ENCODE data around the gene CEMP1. TPM values are rescaled to one million over a fixed set of nuclear protein-coding genes. Genes with fewer than 3 reads are reported as not detected.

Gene CEMP1
- total RNA-seq, 1 experiment from 2014 or later, result not detected

DNA sequence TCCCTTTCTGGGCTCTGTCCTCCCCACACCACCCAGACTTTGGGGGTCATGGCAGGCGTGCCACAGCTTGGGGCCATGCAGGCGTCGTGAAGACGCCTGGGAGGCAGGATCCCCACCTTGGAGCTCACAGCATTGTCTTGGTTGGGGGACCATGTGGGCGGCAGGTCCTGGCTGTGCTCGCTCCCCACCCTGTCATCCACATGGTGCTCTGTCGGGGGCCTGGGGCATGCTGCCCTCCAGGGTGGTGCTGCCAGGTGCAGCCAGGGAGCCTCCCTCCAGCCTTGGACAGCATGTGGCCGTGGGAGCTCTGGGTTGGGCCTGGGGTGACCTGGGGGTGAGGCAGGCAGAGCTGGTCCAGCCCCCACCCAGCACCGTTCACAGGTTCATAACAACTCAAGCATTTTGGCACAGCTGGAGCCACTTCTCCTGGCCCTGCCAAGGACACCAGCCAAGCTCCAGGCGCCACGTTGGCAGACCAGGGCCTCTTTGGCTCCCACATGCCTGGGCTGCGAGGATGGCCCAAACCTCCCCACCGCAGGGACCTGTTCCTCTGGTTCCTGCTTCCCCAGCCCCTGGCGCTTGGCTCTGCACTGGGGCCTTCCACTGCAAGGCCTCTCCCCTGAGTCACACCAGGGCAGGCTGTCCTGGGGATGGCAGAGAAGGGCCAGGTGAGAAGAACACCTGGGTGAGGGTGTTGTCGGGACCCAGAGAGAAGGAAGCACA lies 32.5 kb downstream of the CEMP1 start:
- Histone ChIP-seq H3K9me3 (no peaks in the 10 kb centered on the region), H3K36me3 (peaks cover 13% of the 10 kb centered on the region), H3K4me3 (no peak overlapping the region), H3K27me3 (no peaks in the 10 kb centered on the region)
- DNase-seq, result no peak

- no peaks in the 10 kb centered on the region for H3K9me3 ChIP-seq
- H3K4me3 ChIP-seq, result no peak overlapping the region
- H3K36me3 ChIP-seq, result peaks cover 13% of the 10 kb centered on the region
- no peak for DNase-seq
- no peaks in the 10 kb centered on the region for H3K27me3 ChIP-seq
Observed at GRCh38 chr16:2497695-2498484, 33.3 kb downstream of the CEMP1 start.

DNA sequence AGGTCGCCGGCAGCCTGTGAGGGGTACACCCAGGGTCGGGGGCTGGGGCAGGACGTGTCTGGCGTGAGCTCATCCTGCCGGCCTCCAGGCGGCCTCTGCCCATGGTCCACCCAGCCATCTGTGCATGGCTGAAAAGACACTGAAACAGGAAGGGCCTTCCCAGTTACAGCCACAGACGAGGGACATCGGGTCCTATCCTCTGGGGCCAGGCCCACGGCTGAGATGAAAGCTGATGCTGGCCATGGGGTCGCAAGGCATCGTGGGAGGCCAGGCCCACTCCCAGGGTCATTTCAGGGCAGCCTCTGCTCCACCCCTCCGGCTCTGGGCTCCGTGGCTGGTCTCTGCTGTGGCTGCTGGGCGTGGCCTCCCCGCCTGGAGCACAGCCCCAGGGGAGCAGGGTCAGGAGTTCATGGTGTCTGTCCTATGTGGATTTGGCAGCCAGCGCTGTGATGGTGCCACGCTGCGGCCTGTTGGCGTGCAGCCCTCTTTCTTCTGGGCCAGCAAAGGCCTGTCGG lies 34.0 kb downstream of the CEMP1 start:
- DNase-seq, result no peak

GRCh38 chr16:2496223-2497115 lies 34.7 kb downstream of the CEMP1 start:
- Histone ChIP-seq H3K36me3 (peaks cover 8% of the 10 kb centered on the region), H3K4me3 (no peak overlapping the region), H3K27me3 (no peaks in the 10 kb centered on the region), H3K9me3 (no peaks in the 10 kb centered on the region)
- no peak for DNase-seq

More for the DNA sequence above, 34.0 kb downstream of the CEMP1 start:
- H3K27me3 ChIP-seq, result no peaks in the 10 kb centered on the region
- peaks cover 13% of the 10 kb centered on the region for H3K36me3 ChIP-seq
- no peak overlapping the region for H3K4me3 ChIP-seq
- no peaks in the 10 kb centered on the region for H3K9me3 ChIP-seq

DNA sequence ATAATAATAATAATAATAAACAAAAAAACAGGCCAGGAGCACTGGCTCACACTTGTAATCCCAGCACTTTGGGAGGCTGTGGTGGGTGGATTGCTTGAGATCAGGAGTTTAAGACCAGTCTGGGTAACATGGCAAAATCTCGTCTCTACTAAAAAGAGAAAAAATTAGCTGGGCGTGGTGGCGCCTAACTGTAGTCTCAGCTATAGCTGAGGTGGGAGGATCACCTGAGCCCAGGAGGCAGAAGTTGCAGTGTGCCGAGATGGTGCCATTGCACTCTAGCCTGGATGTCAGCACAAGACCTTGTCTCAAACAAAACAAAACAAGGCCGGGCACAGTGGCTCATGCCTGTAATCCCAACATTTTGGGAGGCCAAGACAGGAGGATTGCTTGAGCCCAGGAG lies 36.2 kb downstream of the CEMP1 start:
- Histone ChIP-seq H3K4me3 (no peak overlapping the region), H3K27me3 (no peaks in the 10 kb centered on the region), H3K9me3 (no peaks in the 10 kb centered on the region), H3K36me3 (peaks cover 8% of the 10 kb centered on the region)
- DNase-seq, result no peak

DNA sequence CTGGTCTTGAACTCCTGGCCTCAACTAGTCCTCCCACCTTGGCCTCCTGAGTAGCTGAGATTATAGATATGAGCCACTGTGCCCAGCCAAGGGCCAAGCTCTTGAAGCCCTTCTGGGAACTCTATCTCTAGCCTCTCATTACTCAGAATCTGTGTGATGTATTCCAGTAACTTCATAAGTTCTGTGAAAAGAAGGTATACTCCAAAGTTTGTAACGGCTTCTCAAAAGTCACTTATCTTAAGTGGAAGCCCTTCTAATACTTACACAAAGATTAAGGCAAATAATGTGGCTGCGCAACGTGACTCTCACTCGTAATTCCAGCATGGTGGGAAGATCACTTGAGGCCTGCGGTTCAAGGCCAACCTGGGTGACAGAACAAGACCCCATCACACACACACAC lies 36.6 kb downstream of the CEMP1 start:
- no peak for DNase-seq
- no peak overlapping the region for H3K4me3 ChIP-seq
- H3K9me3 ChIP-seq, result no peaks in the 10 kb centered on the region
- no peaks in the 10 kb centered on the region for H3K27me3 ChIP-seq
- peaks cover 8% of the 10 kb centered on the region for H3K36me3 ChIP-seq

GRCh38 chr16:2493605-2494004 lies 37.6 kb downstream of the CEMP1 start:
- Histone ChIP-seq H3K36me3 (peaks cover 8% of the 10 kb centered on the region), H3K4me3 (no peak overlapping the region), H3K9me3 (no peaks in the 10 kb centered on the region), H3K27me3 (no peaks in the 10 kb centered on the region)
- DNase-seq, result no peak

GRCh38 chr16:2492292-2492691 lies 38.9 kb downstream of the CEMP1 start:
- Histone ChIP-seq H3K27me3 (no peaks in the 10 kb centered on the region), H3K36me3 (peaks cover 4% of the 10 kb centered on the region), H3K9me3 (no peaks in the 10 kb centered on the region), H3K4me3 (no peak overlapping the region)
- DNase-seq, result no peak

DNA sequence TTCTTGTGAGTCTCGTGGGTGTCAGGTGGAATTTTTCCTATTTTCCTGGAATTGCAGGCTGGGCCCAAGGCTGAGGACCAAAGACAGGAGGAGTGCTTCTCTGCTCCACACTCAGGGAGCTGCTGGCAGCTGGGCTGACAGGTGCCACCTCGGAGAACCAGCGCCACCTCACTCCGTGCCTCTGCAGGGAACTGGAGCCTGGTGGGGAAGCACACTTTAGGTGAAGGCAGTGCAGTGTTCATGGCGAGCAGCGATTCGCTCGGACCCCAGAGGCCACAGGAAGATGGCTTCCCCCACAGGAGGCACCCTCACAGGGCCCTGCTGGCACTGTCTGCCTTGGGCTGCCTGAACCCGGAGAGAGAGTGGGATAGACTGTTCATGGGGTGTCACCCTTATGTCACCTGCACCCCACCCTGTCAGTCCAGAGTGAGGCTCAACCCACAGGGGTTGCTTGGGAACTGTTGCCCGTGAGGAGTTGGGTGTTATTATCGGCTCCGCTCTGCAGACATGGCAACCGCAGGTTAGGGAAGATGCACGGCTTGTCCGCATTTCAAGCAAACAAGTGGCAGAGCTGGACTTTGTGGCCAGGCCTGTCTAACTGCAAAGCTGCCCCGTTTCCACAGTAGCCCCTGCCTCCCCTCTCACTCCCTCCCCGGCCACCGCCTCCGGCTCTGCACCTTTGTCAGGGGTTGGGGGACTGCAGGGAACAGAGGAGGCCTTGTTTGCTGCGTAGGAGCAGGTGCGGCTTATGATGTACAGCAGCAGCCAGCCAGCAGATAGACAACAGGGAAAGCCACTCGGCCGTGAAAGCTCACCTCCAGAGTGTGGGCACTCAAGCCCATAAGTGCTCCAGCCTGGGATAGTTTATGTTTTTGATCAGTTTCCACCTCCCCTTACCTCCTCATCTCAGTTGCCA lies 40.8 kb downstream of the CEMP1 start:
- Histone ChIP-seq H3K9me3 (no peaks in the 10 kb centered on the region), H3K4me3 (no peak overlapping the region), H3K36me3 (no peaks in the 10 kb centered on the region; the same call in 1 of the 2 replicates), H3K27me3 (no peaks in the 10 kb centered on the region)
- no peak for DNase-seq

DNA sequence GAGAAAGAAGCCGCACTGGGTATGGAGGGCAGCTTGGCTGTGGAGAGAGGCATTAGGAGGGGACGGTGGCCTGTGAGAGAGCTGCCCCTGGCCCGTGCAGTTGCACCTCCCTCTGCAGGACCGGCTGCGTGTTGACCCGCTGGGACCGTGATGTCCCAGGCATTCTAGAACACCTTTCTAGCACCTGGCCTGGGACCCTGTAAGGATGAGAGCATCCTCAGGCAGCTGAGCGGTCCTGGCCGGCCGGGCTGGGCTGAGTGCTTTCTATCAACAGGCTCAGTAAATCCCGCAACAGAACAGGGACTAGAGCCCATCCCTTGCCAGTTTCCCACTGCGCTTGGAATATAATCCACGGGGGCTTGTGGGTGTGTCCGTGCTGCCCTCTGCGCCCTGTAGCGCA lies 41.6 kb downstream of the CEMP1 start:
- no peak overlapping the region for H3K4me3 ChIP-seq
- no peak for DNase-seq
- H3K27me3 ChIP-seq, result no peaks in the 10 kb centered on the region

GRCh38 chr16:2487903-2488531 lies 43.2 kb downstream of the CEMP1 start:
- Histone ChIP-seq H3K4me3 (no peak overlapping the region), H3K36me3 (no peaks in the 10 kb centered on the region; the same call in 1 of the 2 replicates), H3K9me3 (no peaks in the 10 kb centered on the region), H3K27me3 (no peaks in the 10 kb centered on the region)
- DNase-seq, result no peak

More for the DNA sequence above, 41.6 kb downstream of the CEMP1 start:
- Histone ChIP-seq H3K9me3 (no peaks in the 10 kb centered on the region), H3K36me3 (no peaks in the 10 kb centered on the region; the same call in 1 of the 2 replicates)

GRCh38 chr16:2487517-2487842 lies 43.7 kb downstream of the CEMP1 start:
- Histone ChIP-seq H3K27me3 (no peaks in the 10 kb centered on the region), H3K4me3 (no peak overlapping the region), H3K36me3 (no peaks in the 10 kb centered on the region; the same call in 1 of the 2 replicates), H3K9me3 (no peaks in the 10 kb centered on the region)
- DNase-seq, result no peak

DNA sequence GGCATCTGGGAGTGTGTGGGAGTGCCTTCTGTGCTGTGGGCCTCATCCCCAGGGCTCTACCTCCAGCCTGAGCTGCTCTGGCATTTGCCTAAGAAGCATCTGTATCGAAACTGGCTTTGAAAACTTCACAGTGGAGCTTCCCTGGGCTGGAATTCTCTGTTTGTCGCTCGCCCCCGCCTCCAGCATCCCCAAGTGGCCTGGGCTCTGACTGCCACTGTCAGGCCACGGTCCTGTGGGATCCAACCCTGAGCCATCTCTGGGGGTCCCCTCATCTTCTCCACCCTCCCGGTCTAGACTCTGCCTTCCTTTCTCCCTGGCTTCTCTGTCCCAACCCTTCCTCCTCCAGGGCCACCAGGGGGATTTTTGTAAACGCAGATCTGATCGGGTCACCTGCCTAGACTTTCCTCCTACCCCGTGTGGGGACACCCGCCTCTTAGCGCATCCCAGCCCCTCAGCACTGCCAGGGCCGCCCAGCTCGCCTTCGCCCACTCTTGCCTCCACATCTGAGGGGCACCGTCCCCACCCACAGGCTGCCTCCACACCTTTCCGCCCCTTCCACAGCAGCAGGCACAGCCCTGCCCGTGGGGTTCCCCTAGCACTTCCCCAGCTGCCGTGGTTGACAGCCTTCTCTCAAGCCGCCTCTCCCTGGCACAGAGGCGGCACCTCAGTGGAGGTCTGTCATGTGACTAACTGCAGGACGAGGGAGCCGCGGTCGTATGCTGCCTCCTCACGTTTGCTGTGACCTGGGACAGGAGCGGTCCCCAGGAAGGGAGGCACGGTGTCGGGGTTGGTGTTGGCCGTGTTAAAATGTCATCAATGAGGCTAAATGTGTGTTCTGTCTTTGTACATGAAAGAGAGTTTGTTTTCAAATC lies 44.3 kb downstream of the CEMP1 start:
- H3K36me3 ChIP-seq, result no peaks in the 10 kb centered on the region; the same call in 1 of the 2 replicates
- no peak overlapping the region for H3K4me3 ChIP-seq
- no peak for DNase-seq
- H3K9me3 ChIP-seq, result no peaks in the 10 kb centered on the region
- H3K27me3 ChIP-seq, result no peaks in the 10 kb centered on the region

DNA sequence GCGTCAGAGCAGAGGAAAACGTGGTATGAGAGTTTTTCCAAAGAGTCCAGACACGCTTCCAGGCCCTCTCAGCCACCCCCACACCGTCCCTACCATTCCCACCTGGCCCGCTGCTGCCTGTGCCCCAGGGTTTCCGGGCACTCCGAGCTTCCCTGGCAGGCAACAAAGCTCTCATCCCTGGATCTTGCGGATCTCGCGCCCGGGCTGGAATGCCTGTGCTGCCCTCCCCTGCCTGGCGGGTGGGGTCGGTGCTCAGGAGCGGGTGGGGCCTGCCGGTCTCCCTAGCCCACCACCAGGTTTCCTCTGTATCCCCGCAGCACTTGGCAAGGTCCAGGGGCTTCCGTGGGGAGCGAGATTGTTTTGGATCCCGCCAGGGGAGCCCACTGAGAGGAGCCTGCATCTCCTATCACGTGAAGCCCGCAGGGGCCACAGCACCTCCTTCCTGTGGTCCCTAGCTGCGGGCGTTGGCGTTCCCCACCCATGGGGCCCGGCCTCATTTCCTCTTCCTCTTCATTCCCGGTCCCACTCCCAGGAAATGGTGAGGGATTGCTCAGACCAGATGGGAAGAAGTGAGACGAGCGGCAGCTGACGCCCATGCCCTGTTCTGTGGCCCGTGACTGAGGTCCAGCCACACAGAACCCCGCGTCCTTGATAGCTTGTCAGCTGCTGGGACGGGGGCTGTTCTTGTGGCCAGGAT lies 45.2 kb downstream of the CEMP1 start:
- no peaks in the 10 kb centered on the region for H3K27me3 ChIP-seq
- no peak for DNase-seq

More for the DNA sequence above, 45.2 kb downstream of the CEMP1 start:
- H3K9me3 ChIP-seq, result no peaks in the 10 kb centered on the region
- H3K4me3 ChIP-seq, result no peak overlapping the region
- no peaks in the 10 kb centered on the region; the same call in 1 of the 2 replicates for H3K36me3 ChIP-seq
